Activated CD8-positive, alpha-beta T cell treated with anti-CD3 and anti-CD28 coated beads, Interleukin-2, amount 10 ng/mL, durations not matched to agents 7 days and 5 days (primary cell): ENCODE results near the gene UBE2J1. TPM values are rescaled to one million over a fixed set of nuclear protein-coding genes. Genes with fewer than 3 reads are reported as not detected.
"Not testable (repeated sequence)": the region's sequence is repeated elsewhere in the genome, so short reads cannot be mapped to it uniquely, and the experiment has no call there.

Experiments
- ATAC-seq: fragments of 150-1000 bp; cut with Tn5 transposase; one replicate; pipeline ENCODE4 v1.10.0; 2021; ENCODE audit warnings: moderate library complexity
- CTCF ChIA-PET: fragments of 350-600 bp; sonication (Branson Sonifier 250); formaldehyde crosslinking; loops from one replicate; lab custom pipeline; 2021; ENCODE audit warnings: antibody characterized with exemption; lab: Charles Lee
- POLR2A ChIA-PET: fragments of 350-600 bp; sonication (Branson Sonifier 250); formaldehyde crosslinking; loops from one replicate; lab custom pipeline; 2021; ENCODE audit warnings: antibody characterized with exemption; lab: Charles Lee
- DNase-seq: peaks from one replicate; pipeline ENCODE4 v3.0.0-alpha.2; 2020
- H3K27ac Mint-ChIP-seq: one replicate; pipeline ENCODE4 v1.8.0; 2021; ENCODE audit warnings: mild to moderate bottlenecking, mixed read lengths
- H3K27me3 Mint-ChIP-seq: one replicate; pipeline ENCODE4 v1.8.0; 2021; ENCODE audit warnings: low read depth, mixed read lengths
- H3K36me3 Mint-ChIP-seq: one replicate; pipeline ENCODE4 v1.8.0; 2021; ENCODE audit warnings: low read depth, mixed read lengths
- H3K4me1 Mint-ChIP-seq: one replicate; pipeline ENCODE4 v1.8.0; 2021; ENCODE audit warnings: low read depth, mixed read lengths
- H3K4me3 Mint-ChIP-seq: one replicate; pipeline ENCODE4 v1.8.0; 2021; ENCODE audit warnings: mild to moderate bottlenecking, mixed read lengths
- H3K9me3 Mint-ChIP-seq: one replicate; pipeline ENCODE4 v1.8.0; 2022; ENCODE audit warnings: mixed read lengths; ENCODE audit not compliant: insufficient read depth
- total RNA-seq, 2 experiments: library from RNA; stranded (reverse); gene quantifications; one replicate each; pipeline ENCODE4 v1.2.3, GENCODE V29; 2021

Gene UBE2J1, protein sequence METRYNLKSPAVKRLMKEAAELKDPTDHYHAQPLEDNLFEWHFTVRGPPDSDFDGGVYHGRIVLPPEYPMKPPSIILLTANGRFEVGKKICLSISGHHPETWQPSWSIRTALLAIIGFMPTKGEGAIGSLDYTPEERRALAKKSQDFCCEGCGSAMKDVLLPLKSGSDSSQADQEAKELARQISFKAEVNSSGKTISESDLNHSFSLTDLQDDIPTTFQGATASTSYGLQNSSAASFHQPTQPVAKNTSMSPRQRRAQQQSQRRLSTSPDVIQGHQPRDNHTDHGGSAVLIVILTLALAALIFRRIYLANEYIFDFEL
- total RNA-seq, result 10 to 100 TPM; 30.1 to 30.3 TPM

DNA sequence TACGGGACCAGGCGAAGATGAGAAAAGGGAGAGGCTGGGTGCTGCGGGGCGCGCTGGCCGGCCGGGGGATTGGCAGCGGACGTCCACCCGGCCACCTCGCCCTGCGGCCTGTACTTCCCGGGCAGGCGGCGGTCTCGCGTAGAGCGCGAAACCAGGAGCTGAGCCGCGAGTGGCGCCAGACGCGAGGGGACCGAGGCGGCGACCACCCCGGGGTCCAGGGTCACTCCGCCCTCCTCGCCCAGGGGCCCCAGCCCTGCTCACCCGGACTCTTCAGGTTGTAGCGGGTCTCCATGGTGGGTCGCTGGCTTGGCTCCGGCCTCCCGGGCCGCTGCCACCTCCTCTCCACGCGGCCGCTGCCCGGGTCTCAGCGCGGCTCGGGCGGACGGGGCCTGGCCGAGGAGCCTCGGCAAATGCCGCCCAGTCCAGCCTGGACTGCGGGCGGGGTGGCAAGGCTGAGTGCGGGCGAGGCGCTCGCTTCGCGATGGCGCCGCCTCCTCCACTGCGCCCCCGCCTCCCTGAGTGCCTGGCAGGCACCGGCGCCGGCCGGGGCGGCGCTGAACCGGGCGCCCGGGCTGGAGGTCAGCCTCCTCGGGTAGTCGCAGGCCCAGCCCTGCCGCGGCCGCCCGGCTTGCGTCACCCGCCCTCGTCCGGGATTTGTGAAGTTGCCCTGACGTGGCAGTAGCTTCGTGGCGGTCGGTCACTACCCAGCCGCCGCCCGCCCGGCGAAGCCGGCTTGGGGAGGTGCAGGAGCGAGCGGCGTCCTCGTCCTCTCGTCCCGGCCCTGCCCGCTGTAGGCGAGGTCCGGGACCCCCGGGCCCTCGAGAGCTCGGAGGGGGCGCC lies at the start of gene UBE2J1:
Gene UBE2J1 (minus strand): TSS at position 445 of the 840 bp plus-strand sequence. CDS start 153 bp downstream, at position 292.
- Mint-ChIP-seq H3K27ac (peak within 1 kb of the TSS; percentile 91), H3K9me3 (no peaks in the 10 kb centered on the region), H3K36me3 (peaks cover 26% of the 10 kb centered on the region), H3K4me3 (peak within 1 kb of the TSS; percentile 98), H3K27me3 (no peaks in the 10 kb centered on the region), H3K4me1 (peaks cover 77% of the 10 kb centered on the region)
- ChIA-PET CTCF (interaction anchor here (0.6 to 9.8 kb wide), 7 partner anchors 14 to 355 kb away, joined by 3 to 135 read pairs (median 3); partner anchors contain the start of gene PNRC1), POLR2A (interaction anchor here (0.8 to 3.8 kb wide), 8 partner anchors 11 to 286 kb away, joined by 3 to 35 read pairs (median 8); partner anchors contain the start of genes PM20D2 and PNRC1)
- peak; percentile 77 for DNase-seq
- peak; percentile 88 for ATAC-seq

DNA sequence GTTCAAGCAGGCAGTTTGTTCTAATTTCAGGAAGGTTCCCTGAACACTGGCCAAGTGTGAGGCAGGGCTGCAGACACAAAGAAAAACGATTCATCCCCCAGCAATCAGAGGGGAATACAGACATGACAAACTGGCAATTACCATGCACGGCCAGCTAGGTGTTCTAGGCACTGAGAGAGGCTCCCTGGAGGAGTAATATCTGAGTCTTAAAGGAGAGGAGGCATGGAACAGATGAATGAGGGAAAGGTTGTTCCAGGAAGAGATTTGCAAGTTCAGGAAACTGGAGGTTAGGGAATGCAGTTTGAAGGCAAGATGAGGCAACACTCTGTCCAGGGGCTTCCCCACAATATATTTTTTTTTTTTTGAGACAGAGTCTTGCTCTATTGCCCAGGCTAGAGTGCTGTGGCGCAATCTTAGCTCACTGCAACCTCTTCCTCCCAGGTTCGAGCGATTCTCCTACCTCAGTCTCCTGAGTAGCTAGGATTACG lies 48.4 kb upstream of the UBE2J1 start:
- ChIA-PET POLR2A (interaction anchor here (0.6 kb wide), 1 partner anchor 345 kb away, joined by 3 read pairs; no protein-coding TSS in a partner anchor), CTCF (interaction anchor here (1.0 kb wide), 1 partner anchor 28 kb away, joined by 4 read pairs; no protein-coding TSS in a partner anchor)
- Mint-ChIP-seq H3K4me1 (peaks cover 3% of the 10 kb centered on the region), H3K9me3 (no peaks in the 10 kb centered on the region), H3K36me3 (no peaks in the 10 kb centered on the region), H3K27ac (no peak overlapping the region), H3K27me3 (peaks cover 2% of the 10 kb centered on the region), H3K4me3 (no peak overlapping the region)
- no peak for ATAC-seq
- DNase-seq, result no peak

DNA sequence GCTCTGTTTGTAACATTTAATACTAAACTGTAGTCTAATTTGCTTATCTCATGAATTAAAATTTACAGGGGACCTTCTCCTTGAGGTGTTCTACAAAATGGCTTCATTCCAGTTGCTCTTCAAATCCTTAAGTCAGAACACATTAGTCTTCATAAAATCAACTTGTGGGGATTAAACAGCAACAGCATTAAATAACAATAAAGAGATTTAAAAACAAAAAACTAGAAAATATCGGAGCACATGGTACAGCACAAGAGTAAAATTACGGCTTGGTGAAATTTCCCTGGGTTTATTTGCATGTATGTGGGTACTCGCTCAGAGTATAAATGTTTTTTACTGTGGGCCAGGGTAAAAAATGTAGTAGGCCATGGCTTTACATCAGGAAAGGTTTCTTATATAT lies 47.5 kb upstream of the UBE2J1 start:
- peaks cover 2% of the 10 kb centered on the region for H3K27me3 Mint-ChIP-seq
- ATAC-seq (no peak), DNase-seq (no peak)
- ChIA-PET CTCF (no interaction called here), POLR2A (interaction anchor here (0.6 kb wide), 1 partner anchor 513 kb away, joined by 3 read pairs; no protein-coding TSS in a partner anchor)
- H3K4me1 Mint-ChIP-seq, result no peaks in the 10 kb centered on the region
- no peaks in the 10 kb centered on the region for H3K9me3 Mint-ChIP-seq
- no peak overlapping the region for H3K4me3 Mint-ChIP-seq
- no peaks in the 10 kb centered on the region for H3K36me3 Mint-ChIP-seq
- no peak overlapping the region for H3K27ac Mint-ChIP-seq

DNA sequence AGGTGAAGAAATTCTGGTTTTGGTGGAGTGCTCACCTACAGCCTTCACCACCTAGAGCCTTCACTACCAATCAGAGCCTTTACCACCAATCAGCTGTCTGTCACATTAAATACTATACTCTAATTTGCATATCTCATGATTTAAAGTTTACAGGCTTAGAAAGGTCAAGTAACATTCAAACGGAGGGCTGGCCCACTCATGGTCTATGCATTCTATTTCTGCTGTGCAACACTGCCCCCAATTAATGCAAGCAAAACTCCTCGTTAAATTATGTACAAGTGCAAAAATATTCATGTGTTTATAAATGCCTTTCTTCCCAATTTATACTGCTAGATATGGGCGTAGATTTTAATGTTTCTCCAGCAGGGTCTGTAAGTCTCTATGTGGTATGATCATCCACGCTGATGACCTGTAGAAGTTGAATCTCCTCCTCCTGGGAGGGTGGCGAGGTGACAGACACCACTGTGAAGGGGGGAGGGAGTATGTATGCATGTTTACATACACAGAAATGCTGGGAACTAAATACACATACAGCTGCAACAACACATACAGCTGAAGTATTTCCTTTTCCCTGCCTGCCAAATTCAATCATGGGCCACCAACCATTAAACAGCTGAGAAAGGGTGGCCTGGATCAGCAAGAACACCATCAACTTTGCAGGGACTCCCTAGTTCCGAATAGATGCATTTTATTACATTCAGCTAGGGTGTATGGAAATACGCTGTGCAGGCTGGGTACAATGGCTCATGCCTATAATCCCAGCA lies 46.4 kb upstream of the UBE2J1 start:
- ChIA-PET CTCF (interaction anchor here (1.1 to 1.4 kb wide), 3 partner anchors 9 to 238 kb away, joined by 3 to 6 read pairs (median 3); no protein-coding TSS in a partner anchor), POLR2A (no interaction called here)
- Mint-ChIP-seq H3K27ac (no peak overlapping the region), H3K36me3 (no peaks in the 10 kb centered on the region), H3K27me3 (peaks cover 2% of the 10 kb centered on the region), H3K4me1 (no peaks in the 10 kb centered on the region), H3K4me3 (no peak overlapping the region), H3K9me3 (no peaks in the 10 kb centered on the region)
- no peak for ATAC-seq
- DNase-seq, result no peak

DNA sequence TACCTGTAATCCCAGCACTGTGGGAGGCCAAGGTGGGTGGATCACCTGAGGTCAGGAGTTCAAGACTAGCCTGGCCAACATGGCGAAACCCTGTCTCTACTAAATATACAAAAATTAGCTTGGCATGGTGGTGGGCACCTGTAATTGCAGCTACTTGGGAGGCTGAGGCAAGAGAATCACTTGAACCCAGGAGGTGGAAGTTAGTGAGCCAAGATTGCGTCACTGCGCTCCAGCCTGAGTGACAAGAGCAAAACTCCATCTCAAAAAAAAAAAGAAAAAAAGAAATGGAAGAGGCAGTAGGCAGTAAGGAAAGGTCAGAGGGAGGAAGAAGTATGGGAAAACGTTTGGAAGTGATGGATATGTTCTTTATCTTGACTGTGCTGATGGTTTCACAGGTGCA lies 45.4 kb upstream of the UBE2J1 start:
- H3K27ac Mint-ChIP-seq, H3K27me3 Mint-ChIP-seq, H3K9me3 Mint-ChIP-seq, DNase-seq, ATAC-seq, POLR2A ChIA-PET, H3K4me3 Mint-ChIP-seq, H3K36me3 Mint-ChIP-seq, H3K4me1 Mint-ChIP-seq: not testable (repeated sequence)
- CTCF ChIA-PET, result interaction anchor here (1.2 kb wide), 1 partner anchor 26 kb away, joined by 6 read pairs; no protein-coding TSS in a partner anchor

DNA sequence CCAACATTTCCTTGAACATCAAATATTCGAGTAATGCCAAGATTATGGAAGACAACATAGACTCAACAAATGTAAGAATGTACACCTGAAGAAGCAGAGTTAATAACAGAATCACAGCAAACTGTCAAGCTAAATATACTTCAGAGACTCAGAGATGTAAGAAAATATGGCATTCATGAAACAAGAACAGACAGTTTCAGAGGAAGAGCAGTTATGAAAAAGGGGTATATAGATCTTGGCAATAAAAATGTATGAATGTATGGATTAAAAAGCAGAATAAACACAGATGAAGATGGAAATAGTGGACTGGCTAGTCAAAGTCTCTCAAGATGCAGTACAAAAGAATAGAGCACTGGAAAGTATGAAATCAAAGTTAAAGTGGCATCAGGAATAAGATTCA lies 41.1 kb upstream of the UBE2J1 start:
- ChIA-PET POLR2A (no interaction called here), CTCF (no interaction called here)
- H3K4me1 Mint-ChIP-seq, result no peaks in the 10 kb centered on the region
- H3K36me3 Mint-ChIP-seq, result no peaks in the 10 kb centered on the region
- no peak for DNase-seq
- no peak overlapping the region for H3K27ac Mint-ChIP-seq
- H3K9me3 Mint-ChIP-seq, result no peaks in the 10 kb centered on the region
- H3K4me3 Mint-ChIP-seq, result no peak overlapping the region
- ATAC-seq, result no peak
- H3K27me3 Mint-ChIP-seq, result peaks cover 9% of the 10 kb centered on the region

DNA sequence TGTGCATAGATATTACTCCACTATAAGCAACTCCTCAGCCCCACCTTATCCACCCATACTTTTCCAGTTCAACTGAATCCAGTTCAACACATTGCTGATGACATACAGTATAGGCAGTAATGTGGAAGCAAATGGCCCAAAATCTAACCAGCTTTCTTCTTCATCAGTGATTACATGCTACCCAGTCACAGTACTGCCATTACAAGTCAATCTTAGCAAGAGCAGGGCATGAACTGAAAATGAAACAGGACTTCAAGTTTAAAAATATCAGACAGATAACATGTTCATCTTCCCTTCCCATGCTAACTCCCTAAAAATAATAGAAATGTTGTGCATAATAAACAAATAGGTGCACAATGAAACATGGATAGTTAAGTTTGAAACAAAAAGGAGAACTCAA lies 40.3 kb upstream of the UBE2J1 start:
- H3K4me1 Mint-ChIP-seq, result no peaks in the 10 kb centered on the region
- no peak for ATAC-seq
- CTCF ChIA-PET, result interaction anchor here (0.8 to 2.2 kb wide), 2 partner anchors 20 to 21 kb away, joined by 3 to 5 read pairs; no protein-coding TSS in a partner anchor

DNA sequence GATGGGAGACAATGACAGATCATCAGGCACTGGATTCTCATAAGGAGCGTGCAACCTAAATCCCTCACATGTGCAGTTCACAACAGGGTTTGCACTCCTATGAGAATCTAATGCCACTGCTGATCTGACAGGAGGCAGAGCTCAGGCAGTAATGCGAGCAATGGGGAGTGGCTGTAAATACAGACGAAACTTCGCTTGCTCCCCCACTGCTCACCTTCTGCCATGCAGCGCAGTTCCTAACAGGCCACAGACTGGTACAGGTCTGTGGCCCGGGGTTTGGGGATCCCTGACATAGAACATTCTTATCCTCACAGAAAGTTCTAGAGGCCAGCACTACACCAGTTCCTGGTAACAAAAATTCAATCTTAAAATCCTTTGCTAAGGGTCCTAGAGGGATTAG lies 36.3 kb upstream of the UBE2J1 start:
- no peak overlapping the region for H3K4me3 Mint-ChIP-seq
- ChIA-PET CTCF (interaction anchor here (2.7 kb wide), 1 partner anchor 17 kb away, joined by 12 read pairs; no protein-coding TSS in a partner anchor), POLR2A (no interaction called here)
- no peaks in the 10 kb centered on the region for H3K9me3 Mint-ChIP-seq
- H3K27me3 Mint-ChIP-seq, result peaks cover 6% of the 10 kb centered on the region
- ATAC-seq, result no peak
- no peak for DNase-seq
- no peak overlapping the region for H3K27ac Mint-ChIP-seq
- H3K36me3 Mint-ChIP-seq, result no peaks in the 10 kb centered on the region
- peaks cover 4% of the 10 kb centered on the region for H3K4me1 Mint-ChIP-seq

More for the DNA sequence above, 40.3 kb upstream of the UBE2J1 start:
- POLR2A ChIA-PET, result no interaction called here
- Mint-ChIP-seq H3K27me3 (peaks cover 9% of the 10 kb centered on the region), H3K4me3 (no peak overlapping the region), H3K27ac (no peak overlapping the region), H3K9me3 (no peaks in the 10 kb centered on the region), H3K36me3 (no peaks in the 10 kb centered on the region)
- no peak for DNase-seq

DNA sequence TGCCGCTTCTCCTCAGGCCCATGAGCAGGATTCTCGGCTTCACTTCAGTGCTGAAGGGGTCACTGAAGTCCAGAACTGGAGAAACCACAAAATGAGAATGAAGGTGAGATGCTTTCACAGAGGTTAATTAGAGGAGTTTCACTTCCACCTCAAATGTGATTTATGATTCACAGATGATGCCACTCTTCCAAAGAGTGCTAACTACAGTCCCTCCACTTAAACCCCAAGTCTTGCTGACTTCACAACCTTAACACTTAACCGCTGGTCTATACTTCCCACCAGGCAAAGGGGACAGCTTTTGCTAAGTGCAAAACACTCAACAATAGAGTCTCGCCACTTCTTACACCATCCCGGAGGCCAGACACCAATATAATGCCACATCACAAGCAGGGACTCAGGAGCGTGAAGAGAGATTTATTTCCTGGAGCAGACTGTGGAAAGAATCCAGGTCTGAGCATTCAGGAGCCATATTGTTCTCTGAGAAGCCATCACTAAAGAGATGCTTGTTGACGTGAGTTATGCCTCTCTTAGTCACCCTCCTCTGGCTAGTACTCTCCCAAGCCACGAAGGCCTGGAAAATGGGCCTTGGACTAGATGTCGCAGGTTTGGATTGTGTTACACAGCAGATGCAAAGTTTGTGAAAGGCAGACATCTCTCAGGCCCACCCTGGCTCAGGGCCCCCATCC lies 35.1 kb upstream of the UBE2J1 start:
- H3K4me3 Mint-ChIP-seq, result no peak overlapping the region
- CTCF ChIA-PET, result interaction anchor here (2.7 kb wide), 1 partner anchor 16 kb away, joined by 12 read pairs; no protein-coding TSS in a partner anchor
- H3K4me1 Mint-ChIP-seq, result peaks cover 4% of the 10 kb centered on the region
- ATAC-seq (no peak), DNase-seq (no peak)
- H3K27me3 Mint-ChIP-seq, result peaks cover 8% of the 10 kb centered on the region
- H3K9me3 Mint-ChIP-seq, result no peaks in the 10 kb centered on the region
- no peak overlapping the region for H3K27ac Mint-ChIP-seq
- POLR2A ChIA-PET, result no interaction called here
- H3K36me3 Mint-ChIP-seq, result no peaks in the 10 kb centered on the region

DNA sequence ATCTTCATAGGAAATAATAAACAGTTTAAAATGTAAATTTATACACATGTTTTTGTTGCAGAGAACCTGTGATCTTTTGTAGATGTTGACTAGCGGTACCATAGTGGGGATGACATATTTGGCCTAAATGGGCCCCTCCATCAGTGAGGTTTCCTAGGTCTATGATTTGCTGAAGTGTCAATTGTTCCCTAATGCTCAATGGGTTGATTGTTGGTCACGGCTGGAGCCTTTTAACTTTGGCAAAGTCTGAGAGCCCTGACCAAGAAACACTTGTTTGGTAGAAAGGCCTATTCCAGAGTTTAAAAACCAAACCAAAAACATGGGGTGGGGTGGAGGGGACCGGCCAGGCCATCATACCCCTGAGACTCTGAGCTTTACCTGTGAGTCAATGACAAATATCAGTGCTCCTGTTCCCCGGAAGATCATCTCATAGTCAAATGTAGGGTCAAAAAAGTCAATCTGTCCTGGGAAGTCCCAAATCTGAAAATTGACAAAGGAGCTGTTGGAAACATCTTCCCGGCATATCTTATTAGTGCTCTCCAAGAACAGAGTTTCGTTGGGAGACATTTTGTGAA lies 34.5 kb upstream of the UBE2J1 start:
- DNase-seq (no peak), ATAC-seq (no peak)
- Mint-ChIP-seq H3K27ac (no peak overlapping the region), H3K36me3 (no peaks in the 10 kb centered on the region), H3K9me3 (no peaks in the 10 kb centered on the region), H3K4me1 (peaks cover 4% of the 10 kb centered on the region), H3K4me3 (no peak overlapping the region), H3K27me3 (peaks cover 8% of the 10 kb centered on the region)
- POLR2A ChIA-PET, result no interaction called here
- CTCF ChIA-PET, result interaction anchor here (2.7 kb wide), 1 partner anchor 15 kb away, joined by 12 read pairs; no protein-coding TSS in a partner anchor
